Ovary (tissue), 9 donors: Measurements from ENCODE around the gene PRDM1. TPM values are rescaled to one million over a fixed set of nuclear protein-coding genes. Genes with fewer than 3 reads are reported as not detected.

Experiments
- DNase-seq, 5 donors: peaks; one replicate each; pipeline ENCODE4 v3.0.0-alpha.2; 2019 to 2020
- H3K27ac ChIP-seq, 2 donors: fragments of 200-600 bp; one replicate each; pipeline versions ENCODE4 v1.5.1 to v1.8.0; 2019 to 2022
- H3K27me3 ChIP-seq: fragments of 200-600 bp; one replicate; pipeline ENCODE4 v1.8.0; 2022
- H3K36me3 ChIP-seq: fragments of 200-600 bp; sonication (generic); one replicate; pipeline ENCODE4 v1.5.1; 2019
- H3K4me1 ChIP-seq: one replicate; pipeline ENCODE4 v1.8.1; 2013; ENCODE audit warnings: mild to moderate bottlenecking, moderate library complexity; ENCODE audit not compliant: insufficient read depth
- H3K4me3 ChIP-seq: fragments of 200-600 bp; sonication (generic); one replicate; pipeline ENCODE4 v1.5.1; 2017
- H3K9me3 ChIP-seq, 2 donors: fragments of 200-600 bp in 1 of 2; sonication (generic) in 1 of 2; one replicate each; pipeline versions ENCODE4 v1.5.1 to v1.8.1; 2013 to 2019; ENCODE audit warnings: mild to moderate bottlenecking in 1 of 2, moderate library complexity in 1 of 2
- EP300 ChIP-seq: sonication (generic); formaldehyde crosslinking; IDR thresholded peaks from one replicate; pipeline ENCODE4 v1.6.1; 2017; ENCODE audit warnings: antibody characterized with exemption
- POLR2A ChIP-seq: fragments of 450-650 bp; IDR thresholded peaks from one replicate; pipeline ENCODE4 v1.6.1; 2017; ENCODE audit warnings: antibody characterized with exemption, mild to moderate bottlenecking, moderate library complexity
- WGBS, 3 donors: extraction: QIAGEN DNeasy Blood & Tissue Kit in 1 of 3; methylation state at CpG; one replicate each; pipeline versions ENCODE4 v1.1.5 to v1.1.7; 2013 to 2017; 5-methylcytosine and 5-hydroxymethylcytosine counted together
- intact Hi-C, 4 donors: fragments of 100-400 bp; cut with DNase I; formaldehyde crosslinking; loops; one replicate each; pipeline versions ENCODE4 v1.11.0 to v1.15.1; 2022 to 2023
- polyA plus RNA-seq, 2 donors: library from polyadenylated mRNA; stranded (reverse); fragments of 200-250 nt in 1 of 2; fragments of 350-450 nt in 1 of 2; fragmentation: Illumina TruSeq in 1 of 2; extraction: RNeasy Lipid Tissue Mini Kit (QIAGEN cat#74804) in 1 of 2; gene quantifications; one replicate each; pipeline ENCODE4 v1.2.3, GENCODE V29; 2013 to 2014
- total RNA-seq, 7 donors: library from RNA; depleted of rRNA in 2 of 7; stranded (reverse); fragments of >200 nt in 2 of 7; fragmentation: NEBNext Ultra II Directional in 3 of 7; extraction: Animal tissue kit (Norgen Biotek cat#: 25700) in 3 of 7; gene quantifications; one replicate each; pipeline versions ENCODE4 v1.1.0 to v1.2.4, GENCODE V29; 2016 to 2023
- TF ChIP-seq, protein P1 (sequence below), 3 donors: fragments of 450-650 bp in 2 of 3; fragments of 200-600 bp in 1 of 3; IDR thresholded peaks; one replicate each; pipeline versions ENCODE4 v1.5.1 to v1.8.0; 2016 to 2022; ENCODE audit warnings: antibody characterized with exemption in 3 of 3, mild to moderate bottlenecking in 1 of 3
- donor health status: DM: no; HTN: no; CAD: no; lungs with moderate emphysema.
- donor health status: DM: no; HTN: no; CAD: no.
- donor health status: Bipolar disorder and iron deficiency.
- donor health status: DM: yes; HTN: yes; CAD: no.
- donor health status: DM: no; HTN: no; CAD: no.
- donor health status: DM: yes; HTN: yes; CAD: no.

Gene PRDM1
- total and polyA plus RNA-seq, 9 donors, result 2.7 to 10.6 (median 4.4) TPM

DNA sequence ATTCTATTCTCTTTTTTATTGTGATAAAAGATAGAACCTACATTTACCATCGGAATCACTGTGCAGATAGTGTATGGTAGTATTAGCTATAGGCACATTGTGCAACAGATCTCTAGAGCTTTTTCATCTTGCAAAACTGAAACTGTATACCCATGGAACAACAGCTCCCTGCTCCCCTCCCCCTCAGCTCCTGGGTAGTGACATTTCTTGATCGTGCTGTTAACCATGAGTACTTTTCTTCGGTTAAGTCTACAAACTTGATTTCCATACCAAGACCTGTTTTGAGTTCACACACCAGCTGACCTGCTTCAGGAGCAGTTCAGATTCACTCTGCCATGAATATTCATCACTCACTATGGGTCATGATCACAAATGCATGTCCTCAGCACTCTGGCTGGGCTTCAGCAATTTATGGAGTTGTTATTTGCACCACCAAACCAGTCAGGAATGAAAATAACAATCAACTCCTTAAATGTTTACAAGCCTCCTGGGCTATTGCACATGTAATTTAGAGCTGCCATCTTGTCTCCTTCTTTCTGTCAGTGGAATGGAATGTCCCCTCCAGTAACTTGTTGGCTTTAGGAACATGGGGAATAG, 32.8 kb downstream of the PRDM1 start:
- DNase-seq, result no peak
- TF ChIP-seq, protein P1, sequence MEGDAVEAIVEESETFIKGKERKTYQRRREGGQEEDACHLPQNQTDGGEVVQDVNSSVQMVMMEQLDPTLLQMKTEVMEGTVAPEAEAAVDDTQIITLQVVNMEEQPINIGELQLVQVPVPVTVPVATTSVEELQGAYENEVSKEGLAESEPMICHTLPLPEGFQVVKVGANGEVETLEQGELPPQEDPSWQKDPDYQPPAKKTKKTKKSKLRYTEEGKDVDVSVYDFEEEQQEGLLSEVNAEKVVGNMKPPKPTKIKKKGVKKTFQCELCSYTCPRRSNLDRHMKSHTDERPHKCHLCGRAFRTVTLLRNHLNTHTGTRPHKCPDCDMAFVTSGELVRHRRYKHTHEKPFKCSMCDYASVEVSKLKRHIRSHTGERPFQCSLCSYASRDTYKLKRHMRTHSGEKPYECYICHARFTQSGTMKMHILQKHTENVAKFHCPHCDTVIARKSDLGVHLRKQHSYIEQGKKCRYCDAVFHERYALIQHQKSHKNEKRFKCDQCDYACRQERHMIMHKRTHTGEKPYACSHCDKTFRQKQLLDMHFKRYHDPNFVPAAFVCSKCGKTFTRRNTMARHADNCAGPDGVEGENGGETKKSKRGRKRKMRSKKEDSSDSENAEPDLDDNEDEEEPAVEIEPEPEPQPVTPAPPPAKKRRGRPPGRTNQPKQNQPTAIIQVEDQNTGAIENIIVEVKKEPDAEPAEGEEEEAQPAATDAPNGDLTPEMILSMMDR (IDR thresholded peaks at IDR 0.05), result no peak
- TF ChIP-seq EP300 (no peak), POLR2A (no peak)
- Histone ChIP-seq H3K36me3 (no peaks in the 10 kb centered on the region), H3K4me3 (no peak overlapping the region), H3K9me3 (no peaks in the 10 kb centered on the region), H3K4me1 (no peaks in the 10 kb centered on the region), H3K27ac (no peak overlapping the region), H3K27me3 (no peaks in the 10 kb centered on the region)
- intact Hi-C loops, result no loop called here
- 91 to 94% (median 93%) methylated on average over 3 of the region's 3 CpGs for WGBS, 3 donors

GRCh38 chr6:106119546-106119945, 33.4 kb downstream of the PRDM1 start:
- no peaks in the 10 kb centered on the region for H3K4me1 ChIP-seq
- 76 to 86% (median 80%) methylated on average over 9 of the region's 9 CpGs for WGBS, 3 donors
- H3K27ac ChIP-seq, result no peak overlapping the region
- H3K9me3 ChIP-seq, result no peaks in the 10 kb centered on the region
- no peak overlapping the region for H3K4me3 ChIP-seq
- DNase-seq, result no peak
- H3K36me3 ChIP-seq, result no peaks in the 10 kb centered on the region
- TF ChIP-seq, protein P1 (IDR thresholded peaks at IDR 0.05), result no peak
- TF ChIP-seq POLR2A (no peak), EP300 (no peak)
- no peaks in the 10 kb centered on the region for H3K27me3 ChIP-seq
- intact Hi-C loops, result no loop called here

DNA sequence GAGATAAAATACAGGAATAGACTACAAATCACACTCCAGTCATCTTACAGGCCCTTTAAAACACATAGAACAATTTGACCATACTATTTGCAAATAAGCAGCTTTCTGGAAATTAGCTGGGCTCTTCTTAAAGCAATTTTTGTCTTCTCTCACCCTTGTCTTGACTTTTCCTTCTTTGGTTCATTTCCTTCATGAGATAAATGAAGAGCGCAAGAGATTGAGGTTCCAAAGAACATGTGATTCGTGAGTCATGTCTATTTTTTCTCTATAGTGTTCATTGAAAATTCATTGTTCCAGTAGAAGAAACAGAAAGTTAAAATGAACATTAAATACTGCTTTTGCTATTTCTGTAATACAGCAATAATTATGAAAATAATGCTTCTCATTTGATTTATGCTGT, 33.9 kb downstream of the PRDM1 start:
- no peak overlapping the region for H3K27ac ChIP-seq
- intact Hi-C loops, result loop anchor here in 1 of 4 donors (10.0 kb wide), 1 partner anchor 1555 kb away; no protein-coding TSS in a partner anchor
- TF ChIP-seq, protein P1 (IDR thresholded peaks at IDR 0.05), result no peak
- TF ChIP-seq EP300 (no peak), POLR2A (no peak)
- H3K36me3 ChIP-seq, result no peaks in the 10 kb centered on the region
- no peaks in the 10 kb centered on the region for H3K9me3 ChIP-seq
- DNase-seq, result no peak
- no peak overlapping the region for H3K4me3 ChIP-seq
- H3K4me1 ChIP-seq, result no peaks in the 10 kb centered on the region
- WGBS, 3 donors, result 80 to 89% (median 88%) methylated on average over 2 of the region's 2 CpGs
- no peaks in the 10 kb centered on the region for H3K27me3 ChIP-seq

GRCh38 chr6:106120406-106120805, 34.3 kb downstream of the PRDM1 start:
- Histone ChIP-seq H3K27ac (no peak overlapping the region), H3K9me3 (no peaks in the 10 kb centered on the region), H3K27me3 (no peaks in the 10 kb centered on the region), H3K4me1 (no peaks in the 10 kb centered on the region), H3K36me3 (no peaks in the 10 kb centered on the region), H3K4me3 (no peak overlapping the region)
- no peak for DNase-seq
- 86 to 90% (median 88%) methylated on average over 6 of the region's 6 CpGs for WGBS, 3 donors
- intact Hi-C loops, result loop anchor here in 1 of 4 donors (10.0 kb wide), 1 partner anchor 1556 kb away; no protein-coding TSS in a partner anchor
- TF ChIP-seq POLR2A (no peak), EP300 (no peak)
- TF ChIP-seq, protein P1 (IDR thresholded peaks at IDR 0.05), result no peak
